ENCODE measurements around the gene SF1.
A peak's percentile ranks its signal among the peaks of the same experiment; 100 is the strongest.

Gene SF1

GRCh38 chr11:64744544-64745188, 33.7 kb downstream of the SF1 start:
- DNase-seq, result no peak

- peak; percentile 75 for DNase-seq
These were observed 34.5 kb downstream of the SF1 start, which contains the start of gene RASGRP2 for GRCh38 chr11:64743591-64744543. TSS of gene RASGRP2 (minus strand) at chr11:64744142. CDS start at chr11:64742866, 1,276 bp downstream.

DNA sequence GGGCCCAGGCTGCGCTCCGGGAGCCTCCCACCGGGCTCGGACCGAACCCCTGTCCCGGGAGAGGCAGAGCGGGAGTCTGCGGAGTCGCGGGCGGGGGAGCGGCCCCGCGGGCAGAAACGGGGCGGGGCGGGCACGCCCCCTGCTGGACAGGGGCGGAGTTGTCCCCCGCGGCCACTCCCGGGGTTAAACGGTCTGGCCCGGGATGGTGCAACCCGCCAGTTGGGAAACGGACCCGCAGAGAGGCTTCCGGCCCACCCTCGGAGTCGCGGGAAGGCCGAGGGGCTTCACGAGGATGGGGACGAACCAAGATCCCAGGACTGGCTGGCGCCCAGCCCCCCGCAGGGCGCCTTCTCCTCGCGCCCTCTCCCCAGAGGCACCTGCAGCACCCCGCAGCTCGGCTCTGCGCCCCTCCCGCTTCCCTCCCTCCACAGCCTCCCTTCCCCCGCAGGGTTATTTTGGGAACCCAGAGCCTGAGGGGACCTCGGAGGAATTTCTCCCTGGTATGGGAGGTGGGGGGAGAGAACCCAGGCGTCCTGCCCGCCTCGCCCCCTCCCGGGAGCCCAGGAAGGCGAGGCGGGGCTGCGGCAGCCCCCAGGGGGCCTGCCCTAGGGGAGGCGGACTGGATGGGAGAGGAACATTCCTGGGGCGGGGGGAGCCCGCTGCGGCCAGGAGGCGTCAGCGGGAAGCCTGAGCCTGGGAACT, 35.3 kb downstream of the SF1 start:
- peak; percentile 68 for DNase-seq

DNA sequence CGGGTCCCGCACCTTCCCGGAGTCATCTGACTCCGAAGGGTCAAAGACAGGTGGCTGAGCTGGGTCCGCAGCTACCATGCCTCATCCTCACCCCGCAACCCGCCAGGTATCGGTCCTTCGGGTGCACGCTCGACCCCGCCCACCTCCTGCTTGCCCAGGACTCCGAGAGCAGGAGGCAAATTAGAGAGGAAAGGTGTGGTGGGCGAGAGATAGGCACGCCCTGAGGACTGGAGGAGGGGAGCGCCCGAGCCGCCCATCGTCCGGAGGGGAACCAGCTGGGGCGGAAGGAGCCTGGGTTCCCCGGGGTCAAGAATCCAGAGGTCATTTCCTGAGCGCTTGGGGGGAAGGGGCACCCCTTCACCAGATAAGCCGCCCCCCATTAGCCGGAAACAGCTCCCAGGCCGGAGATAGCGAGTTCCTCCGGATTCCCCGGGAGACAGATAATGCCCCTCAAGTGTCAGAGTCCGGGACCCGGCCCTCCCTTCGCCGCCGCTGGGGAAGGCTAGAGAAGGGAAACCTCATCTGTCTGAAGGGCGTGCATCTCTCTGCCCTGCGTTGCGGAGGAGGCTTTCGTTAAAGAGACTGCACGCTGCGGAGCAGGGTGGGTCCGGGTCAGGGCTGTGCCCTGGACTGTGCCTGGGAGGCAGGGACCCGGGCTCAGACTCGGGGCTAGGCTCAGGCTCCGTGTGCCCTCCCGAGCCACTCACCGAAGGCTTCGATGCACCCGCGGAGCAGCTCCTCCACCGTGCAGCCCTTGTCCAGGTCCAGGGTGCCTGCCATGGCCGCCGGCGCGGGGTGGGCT, 36.1 kb downstream of the SF1 start:
- DNase-seq, result no peak

DNA sequence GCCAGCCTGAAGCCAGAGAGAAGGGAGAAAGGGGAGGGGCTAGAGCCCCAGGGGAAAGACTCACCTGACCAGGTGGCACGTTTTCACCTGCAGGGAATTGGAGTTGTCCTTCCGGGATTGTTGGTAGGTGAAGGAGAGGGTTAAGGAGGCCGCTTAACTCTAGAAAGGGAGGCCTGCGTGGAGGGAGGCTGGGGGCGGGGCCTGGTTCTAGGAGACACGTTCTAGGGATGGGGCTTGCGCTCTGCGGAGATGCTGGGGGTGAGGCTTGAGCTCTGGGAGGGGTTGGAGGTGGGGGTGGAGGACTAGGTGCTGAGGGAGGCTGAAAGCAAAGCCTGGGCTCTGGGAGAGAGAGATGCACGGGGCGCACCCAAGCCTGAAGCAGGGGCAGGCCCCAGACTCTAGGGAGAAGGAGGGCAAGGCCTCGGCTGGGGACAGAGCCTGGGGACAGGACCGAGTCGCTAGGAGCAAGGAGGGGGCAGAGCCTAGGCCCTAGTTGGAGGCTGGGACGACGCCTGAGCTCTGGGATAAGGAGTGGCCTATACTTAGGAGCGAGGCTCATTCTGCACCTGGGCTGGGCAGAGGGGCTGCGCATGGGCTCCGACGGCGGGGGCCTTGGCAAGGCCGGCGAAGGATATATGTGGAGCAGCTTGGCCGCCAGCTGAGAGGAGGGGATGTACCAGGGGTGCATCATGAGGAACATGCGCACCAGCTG, 36.8 kb downstream of the SF1 start:
- DNase-seq, result no peak

GRCh38 chr11:64739871-64740270, 38.5 kb downstream of the SF1 start:
- no peak for DNase-seq

DNA sequence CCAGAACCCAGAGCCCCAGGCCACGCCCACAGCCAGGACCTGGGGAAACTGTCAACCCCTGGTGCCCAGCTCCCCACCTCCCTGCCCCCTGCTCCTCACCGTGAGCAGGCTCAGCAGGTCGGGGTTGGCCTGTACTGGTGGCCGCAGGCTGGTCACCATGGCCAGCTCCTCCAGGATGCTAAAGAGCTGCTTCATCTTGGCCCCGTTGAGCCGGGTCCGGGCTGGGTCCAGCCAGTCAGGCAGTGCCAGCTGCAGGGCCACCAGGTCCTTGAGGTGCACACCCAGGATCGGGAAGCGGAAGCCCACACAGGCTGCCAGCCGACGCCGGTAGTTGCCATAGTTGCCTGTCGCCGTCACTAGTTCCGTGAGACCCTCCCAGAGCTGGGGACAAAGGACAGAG, 41.7 kb downstream of the SF1 start:
- DNase-seq, result no peak

- DNase-seq, result no peak
These were observed 42.5 kb downstream of the SF1 start for GRCh38 chr11:64735725-64736259.

- DNase-seq, result no peak
These were observed 43.3 kb downstream of the SF1 start for GRCh38 chr11:64734811-64735724.

GRCh38 chr11:64731601-64732000, 46.7 kb downstream of the SF1 start:
- DNase-seq, result no peak

GRCh38 chr11:64729851-64730382, 48.4 kb downstream of the SF1 start:
- no peak for DNase-seq

DNA sequence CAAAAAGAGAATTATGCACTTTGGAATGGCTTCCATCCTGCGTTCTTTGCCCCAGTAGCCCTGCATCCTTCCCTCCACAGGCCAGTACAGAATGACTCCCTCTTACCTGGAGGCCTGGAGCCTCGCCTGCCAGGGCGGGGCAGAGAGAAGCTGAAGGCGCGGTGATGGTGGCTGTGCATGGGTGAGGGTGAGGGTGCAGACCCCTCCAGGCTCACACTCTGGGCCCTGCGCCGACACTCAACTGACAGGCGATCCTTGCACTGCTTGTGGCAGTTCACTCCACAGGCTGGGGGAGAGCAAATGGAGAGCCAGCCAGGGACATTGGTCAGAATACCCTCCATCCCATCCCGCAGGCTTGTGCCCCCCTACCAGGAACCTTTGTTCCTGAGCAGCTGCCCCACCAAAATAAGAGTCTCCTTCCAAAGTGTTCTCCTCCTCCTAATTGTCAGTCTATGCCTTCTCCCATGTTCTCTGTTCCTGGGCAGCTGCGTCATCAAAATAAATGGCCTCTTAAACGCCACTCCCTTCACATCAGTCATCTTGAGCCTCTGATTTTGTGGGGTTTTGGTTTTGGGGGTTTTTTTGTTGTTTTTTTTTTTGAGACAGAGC, 49.5 kb downstream of the SF1 start:
- no peak for DNase-seq

- DNase-seq, result no peak
These were observed 51.3 kb downstream of the SF1 start for GRCh38 chr11:64726867-64727530.

DNA sequence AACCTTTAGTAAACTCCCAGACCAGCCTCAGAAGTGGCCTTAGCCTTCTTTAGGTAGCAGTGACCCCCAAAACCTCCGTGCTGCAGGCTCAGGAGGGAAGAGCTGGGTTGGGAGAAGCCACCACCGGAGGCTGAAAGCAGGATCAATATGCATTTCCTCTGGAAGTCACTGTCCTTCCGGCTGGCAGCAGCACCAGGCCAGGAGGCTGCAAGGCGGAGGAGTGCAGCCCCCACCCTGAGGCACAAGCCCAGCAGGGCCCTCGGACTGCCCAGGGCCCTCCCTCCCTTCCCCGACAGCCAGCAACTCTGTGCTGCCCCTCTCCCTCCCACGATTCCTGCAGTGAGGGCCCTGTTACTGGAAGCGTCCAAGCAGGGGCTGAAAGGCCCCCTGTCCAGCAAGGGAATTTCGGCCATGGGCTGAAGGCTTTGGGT, 52.1 kb downstream of the SF1 start:
- DNase-seq, result no peak

DNA sequence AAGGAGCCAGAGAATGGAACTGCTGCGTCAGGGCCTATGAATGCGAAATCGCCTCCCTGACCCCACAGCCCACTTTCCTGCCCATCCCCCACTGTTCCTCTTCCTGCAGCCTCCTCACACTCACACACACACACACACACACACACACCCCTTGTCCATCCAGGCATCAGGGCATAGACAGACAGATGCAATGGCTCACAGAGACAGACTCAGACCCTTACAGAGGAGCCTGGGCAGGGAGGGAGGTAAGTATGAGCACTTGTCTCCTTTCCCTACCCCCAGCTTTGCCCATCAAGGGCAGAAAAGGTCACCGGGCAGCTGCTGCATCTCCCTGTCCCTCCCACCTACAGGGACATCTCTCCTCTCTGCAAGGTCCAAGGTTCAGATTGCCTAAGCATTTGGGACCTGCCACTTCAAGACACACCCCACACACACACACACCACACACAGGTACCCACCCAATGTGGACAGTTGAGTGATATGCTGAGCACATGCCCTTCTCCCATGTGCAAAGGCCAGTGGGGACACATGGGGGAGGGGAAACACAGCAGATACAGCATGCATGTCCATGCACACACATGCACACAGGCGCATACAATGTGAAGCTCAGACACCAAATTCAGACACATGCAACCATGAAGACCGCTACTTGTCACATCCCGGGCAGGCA, 53.3 kb downstream of the SF1 start:
- no peak for DNase-seq

- no peak for DNase-seq
These were observed 54.2 kb downstream of the SF1 start for GRCh38 chr11:64723907-64724862.

Data from activated CD4-positive, alpha-beta T cell treated with anti-CD3 and anti-CD28 coated beads for 1 hour (primary cell).